C4-2B (cell line): ENCODE data around the gene GSK3B.

Experiments used
- CTCF ChIP-seq: fragments of 450-650 bp; conservative IDR thresholded peaks from 2 replicates; pipeline ENCODE4 v1.5.1; 2017; ENCODE audit warnings: mild to moderate bottlenecking
- ZFX ChIP-seq: fragments of 450-650 bp; IDR thresholded peaks from 2 replicates; pipeline ENCODE4 v1.6.1; 2017

GRCh38 chr3:120025520-120025919 is 68.7 kb downstream of the GSK3B start:
- TF ChIP-seq CTCF, result no peak
- no peak for TF ChIP-seq ZFX
